Mononuclear cell (primary cell): ENCODE results near the gene RASGEF1B. TPM values are rescaled to one million over a fixed set of nuclear protein-coding genes. Genes with fewer than 3 reads are reported as not detected.
A peak's percentile ranks its signal among the peaks of the same experiment; 100 is the strongest.

ENCODE experiments used
- H3K27me3 ChIP-seq: 2 replicates; pipeline ENCODE4 v1.6.0; 2011; ENCODE audit warnings: low read length, control low read depth; ENCODE audit not compliant: insufficient read depth
- H3K4me1 ChIP-seq: 2 replicates; pipeline ENCODE4 v1.5.1; 2011; ENCODE audit warnings: mild to moderate bottlenecking, low read length, control low read depth; ENCODE audit not compliant: insufficient read depth
- H3K4me3 ChIP-seq: 2 replicates; pipeline ENCODE4 v1.5.1; 2011; ENCODE audit warnings: mild to moderate bottlenecking, low read length, moderate library complexity
- H3K9me3 ChIP-seq: 2 replicates; pipeline ENCODE4 v1.5.1; 2011; ENCODE audit warnings: low read depth, mild to moderate bottlenecking, control low read depth, low read length
- total RNA-seq: library from RNA; depleted of rRNA; stranded (reverse); fragments of >200 nt; gene quantifications from one replicate; pipeline ENCODE4 v1.2.3, GENCODE V29; 2012

The RASGEF1B gene
- total RNA-seq: 270 TPM

- no peaks in the 10 kb centered on the region for H3K27me3 ChIP-seq
- peak within 1 kb of the TSS; percentile 79 for H3K4me3 ChIP-seq
- peaks cover 31% of the 10 kb centered on the region for H3K4me1 ChIP-seq
- H3K9me3 ChIP-seq: no peaks in the 10 kb centered on the region
Measured at GRCh38 chr4:81471588-81472280, at the start of gene RASGEF1B. RASGEF1B (minus strand) TSS chr4:81471907; CDS start chr4:81459508, 12,399 bp downstream.

GRCh38 chr4:81519856-81520255 is 48.1 kb upstream of the RASGEF1B start:
- H3K4me3 ChIP-seq: no peak overlapping the region
- no peaks in the 10 kb centered on the region for H3K9me3 ChIP-seq
- H3K4me1 ChIP-seq: peaks cover 9% of the 10 kb centered on the region
- H3K27me3 ChIP-seq: no peaks in the 10 kb centered on the region

GRCh38 chr4:81519427-81519773 is 47.7 kb upstream of the RASGEF1B start:
- Histone ChIP-seq H3K4me3 (no peak overlapping the region), H3K4me1 (peaks cover 9% of the 10 kb centered on the region), H3K27me3 (no peaks in the 10 kb centered on the region)

GRCh38 chr4:81518762-81519426 is 47.2 kb upstream of the RASGEF1B start:
- Histone ChIP-seq H3K9me3 (no peaks in the 10 kb centered on the region), H3K4me3 (no peak overlapping the region), H3K27me3 (no peaks in the 10 kb centered on the region), H3K4me1 (peaks cover 9% of the 10 kb centered on the region)

More at GRCh38 chr4:81519427-81519773, 47.7 kb upstream of the RASGEF1B start:
- H3K9me3 ChIP-seq: no peaks in the 10 kb centered on the region

- Histone ChIP-seq H3K4me3 (no peak overlapping the region), H3K9me3 (no peaks in the 10 kb centered on the region), H3K4me1 (peaks cover 12% of the 10 kb centered on the region), H3K27me3 (no peaks in the 10 kb centered on the region)
Measured at GRCh38 chr4:81516241-81516640, 44.5 kb upstream of the RASGEF1B start.

GRCh38 chr4:81512757-81513501 is 41.2 kb upstream of the RASGEF1B start:
- Histone ChIP-seq H3K4me3 (no peak overlapping the region), H3K4me1 (peaks cover 27% of the 10 kb centered on the region), H3K9me3 (no peaks in the 10 kb centered on the region), H3K27me3 (no peaks in the 10 kb centered on the region)

- Histone ChIP-seq H3K4me1 (peaks cover 32% of the 10 kb centered on the region), H3K27me3 (no peaks in the 10 kb centered on the region), H3K9me3 (no peaks in the 10 kb centered on the region), H3K4me3 (no peak overlapping the region)
Measured at GRCh38 chr4:81512001-81512756, 40.5 kb upstream of the RASGEF1B start.

GRCh38 chr4:81510643-81511178 is 39.0 kb upstream of the RASGEF1B start:
- no peaks in the 10 kb centered on the region for H3K9me3 ChIP-seq
- peaks cover 46% of the 10 kb centered on the region for H3K4me1 ChIP-seq
- no peak overlapping the region for H3K4me3 ChIP-seq
- H3K27me3 ChIP-seq: no peaks in the 10 kb centered on the region

GRCh38 chr4:81509822-81510221 is 38.1 kb upstream of the RASGEF1B start:
- no peaks in the 10 kb centered on the region for H3K9me3 ChIP-seq
- no peak overlapping the region for H3K4me3 ChIP-seq
- H3K27me3 ChIP-seq: no peaks in the 10 kb centered on the region
- H3K4me1 ChIP-seq: peaks cover 55% of the 10 kb centered on the region

GRCh38 chr4:81509191-81509590 is 37.5 kb upstream of the RASGEF1B start:
- H3K27me3 ChIP-seq: no peaks in the 10 kb centered on the region
- no peak overlapping the region for H3K4me3 ChIP-seq
- H3K9me3 ChIP-seq: no peaks in the 10 kb centered on the region
- peaks cover 61% of the 10 kb centered on the region for H3K4me1 ChIP-seq

GRCh38 chr4:81508411-81509185 is 36.9 kb upstream of the RASGEF1B start:
- no peak overlapping the region for H3K4me3 ChIP-seq
- H3K9me3 ChIP-seq: no peaks in the 10 kb centered on the region
- no peaks in the 10 kb centered on the region for H3K27me3 ChIP-seq
- peaks cover 67% of the 10 kb centered on the region for H3K4me1 ChIP-seq

- H3K4me1 ChIP-seq: peaks cover 64% of the 10 kb centered on the region
- no peak overlapping the region for H3K4me3 ChIP-seq
- H3K9me3 ChIP-seq: no peaks in the 10 kb centered on the region
- no peaks in the 10 kb centered on the region for H3K27me3 ChIP-seq
Measured at GRCh38 chr4:81507530-81507929, 35.8 kb upstream of the RASGEF1B start.

GRCh38 chr4:81506731-81507130 is 35.0 kb upstream of the RASGEF1B start:
- Histone ChIP-seq H3K4me1 (peaks cover 64% of the 10 kb centered on the region), H3K9me3 (no peaks in the 10 kb centered on the region)

GRCh38 chr4:81505726-81506125 is 34.0 kb upstream of the RASGEF1B start:
- no peaks in the 10 kb centered on the region for H3K27me3 ChIP-seq
- H3K9me3 ChIP-seq: no peaks in the 10 kb centered on the region
- H3K4me3 ChIP-seq: no peak overlapping the region
- H3K4me1 ChIP-seq: peaks cover 64% of the 10 kb centered on the region

More at GRCh38 chr4:81506731-81507130, 35.0 kb upstream of the RASGEF1B start:
- H3K27me3 ChIP-seq: no peaks in the 10 kb centered on the region
- no peak overlapping the region for H3K4me3 ChIP-seq
